Measurements from ENCODE around the gene UACA.

UACA gene

GRCh38 chr15:70707686-70708300 lies 55.6 kb downstream of the UACA start:
- no peak overlapping the region for H3K4me3 ChIP-seq (ENCODE audit: low read length)
- DNase-seq (ENCODE audit: low read depth), result no peak
- no peak for TF ChIP-seq CTCF (conservative IDR thresholded peaks at IDR 0.05; ENCODE audit: low read depth, low read length)

- H3K4me3 ChIP-seq (ENCODE audit: low read length), result no peak overlapping the region
- no peak for DNase-seq (ENCODE audit: low read depth)
- no peak for TF ChIP-seq CTCF (conservative IDR thresholded peaks at IDR 0.05; ENCODE audit: low read depth, low read length)
Observed at GRCh38 chr15:70704731-70705130, 58.6 kb downstream of the UACA start.

- H3K4me3 ChIP-seq (ENCODE audit: low read length), result no peak overlapping the region
- DNase-seq (ENCODE audit: low read depth), result no peak
- no peak for TF ChIP-seq CTCF (conservative IDR thresholded peaks at IDR 0.05; ENCODE audit: low read depth, low read length)
Observed at GRCh38 chr15:70704166-70704565, 59.2 kb downstream of the UACA start.

- DNase-seq (ENCODE audit: low read depth), result no peak
- TF ChIP-seq CTCF (conservative IDR thresholded peaks at IDR 0.05; ENCODE audit: low read depth, low read length), result no peak
- peak overlapping the region; percentile 69 for H3K4me3 ChIP-seq (ENCODE audit: low read length)
Observed at GRCh38 chr15:70703096-70703878, 60.1 kb downstream of the UACA start.

- peak overlapping the region; percentile 69 for H3K4me3 ChIP-seq (ENCODE audit: low read length)
- DNase-seq (ENCODE audit: low read depth), result no peak
- TF ChIP-seq CTCF (conservative IDR thresholded peaks at IDR 0.05; ENCODE audit: low read depth, low read length), result no peak
Observed at GRCh38 chr15:70702584-70702983, 60.8 kb downstream of the UACA start.

- H3K4me3 ChIP-seq (ENCODE audit: low read length), result peak overlapping the region; percentile 69
- peak; percentile 86 for DNase-seq (ENCODE audit: low read depth)
- TF ChIP-seq CTCF (conservative IDR thresholded peaks at IDR 0.05; ENCODE audit: low read depth, low read length), result no peak
Observed at GRCh38 chr15:70701891-70702568, 61.3 kb downstream of the UACA start.
